Measurements from ENCODE around the gene TBL1XR1.
"Not testable (repeated sequence)": the region's sequence is repeated elsewhere in the genome, so short reads cannot be mapped to it uniquely, and the experiment has no call there.

The TBL1XR1 gene

DNA sequence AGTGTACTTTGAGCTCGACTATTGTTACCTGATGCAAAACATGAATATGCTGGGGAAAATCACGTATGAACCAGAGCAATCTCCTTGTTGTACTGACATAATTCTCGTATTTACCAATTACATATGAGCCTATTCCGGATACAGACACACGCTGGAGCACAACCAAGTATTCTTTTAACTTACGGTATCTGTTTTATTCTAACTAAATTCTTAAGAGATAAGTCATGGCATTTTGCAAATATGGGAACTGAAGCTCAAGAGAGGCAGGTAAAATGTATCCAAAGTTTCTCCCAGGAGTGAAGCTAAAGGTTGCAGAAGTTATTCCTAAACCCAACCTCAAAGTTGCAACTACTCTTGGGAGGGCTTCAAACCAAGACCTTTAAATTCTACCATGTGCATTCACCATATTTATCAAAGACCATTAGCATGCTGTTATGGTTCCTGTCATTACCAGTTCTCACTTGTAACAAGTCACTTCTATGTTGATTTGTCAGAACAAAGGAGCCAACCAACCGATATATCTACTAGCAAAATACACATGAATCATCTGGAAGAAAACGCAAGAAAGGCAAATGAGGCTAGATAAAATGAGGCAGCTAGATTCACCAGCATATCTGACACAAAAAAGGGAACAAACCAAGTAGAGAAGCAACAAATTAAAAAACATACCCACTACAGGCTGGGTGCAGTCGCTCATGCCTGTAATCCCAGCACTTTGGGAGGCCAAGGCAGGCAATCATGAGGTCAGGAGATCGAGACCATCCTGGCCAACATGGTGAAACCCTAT lies 17.8 kb downstream of the TBL1XR1 start:
- DNase-seq, result peak; percentile 70

DNA sequence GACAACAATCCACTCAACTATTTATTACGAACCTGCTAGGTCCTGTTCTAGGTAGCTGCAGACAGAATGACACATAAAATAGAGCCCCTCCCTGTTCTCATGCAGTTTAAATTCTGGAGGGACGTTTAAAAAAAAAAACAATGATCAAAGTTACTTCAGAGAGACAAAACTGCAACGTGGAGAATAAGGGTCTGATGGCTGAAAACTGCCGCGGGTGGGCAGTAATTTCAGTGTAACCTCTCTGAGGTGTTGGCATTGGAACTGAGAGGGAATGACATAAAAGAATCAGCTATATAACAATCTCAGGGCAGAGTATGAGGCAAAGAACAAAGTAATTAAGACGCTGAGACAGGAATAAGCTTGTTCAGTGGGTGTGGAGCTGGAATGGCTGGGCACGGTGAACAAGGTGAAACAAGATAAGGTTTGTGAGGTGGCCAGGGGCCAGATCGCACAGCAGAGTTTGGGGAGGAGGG lies 19.5 kb downstream of the TBL1XR1 start:
- DNase-seq, result peak; percentile 47

DNA sequence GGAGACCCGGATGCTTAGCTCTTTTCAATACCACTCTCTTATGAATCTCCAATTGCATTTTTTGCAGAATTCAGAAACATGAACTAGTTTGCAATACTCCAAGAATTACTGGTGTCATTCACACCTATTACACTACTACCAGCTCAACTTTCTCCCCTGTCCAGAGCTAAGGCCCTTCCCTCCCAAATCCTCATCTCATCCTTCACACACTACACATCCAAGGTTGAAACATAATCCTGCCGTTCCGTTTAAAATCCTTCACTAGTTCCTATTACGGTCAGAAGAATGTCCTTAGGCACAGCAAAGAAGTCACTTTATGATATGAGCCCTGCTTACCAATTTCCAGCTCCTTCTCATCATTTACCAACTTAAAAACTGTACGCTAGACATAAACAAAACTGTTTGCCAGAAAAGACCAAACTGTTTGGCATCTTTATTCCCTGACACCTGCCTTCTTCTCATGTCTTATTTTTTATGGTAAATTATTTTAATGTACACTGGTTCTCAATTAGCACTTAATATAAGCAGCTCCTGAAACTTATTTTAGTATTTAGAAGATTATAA lies 22.6 kb downstream of the TBL1XR1 start:
- no peak for DNase-seq

DNA sequence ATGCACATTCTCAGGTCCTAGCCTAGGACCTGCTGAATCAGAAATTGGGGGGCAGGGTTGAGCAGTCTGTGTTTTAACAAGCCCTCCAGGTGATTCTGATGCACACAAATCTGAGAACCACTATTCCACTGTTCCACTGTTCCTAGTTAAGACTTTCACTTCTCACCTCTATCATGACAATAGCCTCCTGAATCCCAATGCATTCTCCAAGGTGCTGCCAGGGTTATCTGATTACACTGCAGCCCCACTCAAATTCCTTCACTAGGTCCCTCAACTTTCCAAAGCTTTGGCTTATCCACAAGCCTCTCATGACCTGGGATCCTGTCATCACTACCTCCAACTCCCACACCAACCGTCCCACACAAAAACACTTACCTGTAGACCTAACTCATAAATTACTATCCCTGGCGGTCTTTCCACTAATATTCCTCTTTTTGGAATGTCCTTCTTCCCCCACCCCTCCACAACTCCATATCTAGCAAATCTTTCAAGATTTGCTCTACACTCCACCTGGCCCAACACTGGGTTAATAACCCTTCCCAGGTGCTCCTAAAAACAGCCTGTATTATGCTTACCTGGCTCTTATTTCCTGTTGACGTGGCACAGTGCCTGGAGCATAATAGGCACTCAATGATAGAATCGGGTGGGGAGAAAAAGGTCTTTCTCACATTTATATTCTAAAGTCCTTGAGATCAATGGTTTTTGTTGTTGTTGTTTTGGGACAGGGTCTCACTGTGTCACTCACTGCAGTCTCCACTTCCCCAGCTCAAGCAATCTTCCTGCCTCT lies 27.2 kb downstream of the TBL1XR1 start:
- no peak for DNase-seq

GRCh38 chr3:177168431-177168830 lies 28.9 kb downstream of the TBL1XR1 start:
- DNase-seq, result no peak

GRCh38 chr3:177162742-177163141 lies 34.5 kb downstream of the TBL1XR1 start:
- DNase-seq, result no peak

DNA sequence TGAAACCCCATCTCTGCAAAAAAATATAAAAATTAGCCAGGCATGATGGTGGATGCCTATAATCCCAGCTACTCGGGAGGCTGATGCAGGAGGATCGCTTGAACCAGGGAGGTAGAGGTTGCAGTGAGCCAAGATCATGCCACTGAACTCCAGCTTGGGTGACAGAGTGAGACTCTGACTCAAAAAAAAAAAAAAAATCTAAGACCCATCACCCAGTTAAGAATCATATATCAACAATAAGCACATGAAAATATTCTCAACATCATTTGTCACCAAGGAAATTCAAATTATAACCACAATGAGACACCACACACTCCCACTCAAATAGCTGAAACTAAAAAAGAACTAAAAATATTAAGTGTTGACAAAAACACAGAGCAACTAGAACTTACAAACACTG lies 35.7 kb downstream of the TBL1XR1 start:
- not testable (repeated sequence) for DNase-seq

- DNase-seq, result no peak
These were observed 38.8 kb downstream of the TBL1XR1 start for GRCh38 chr3:177158461-177158860.

DNA sequence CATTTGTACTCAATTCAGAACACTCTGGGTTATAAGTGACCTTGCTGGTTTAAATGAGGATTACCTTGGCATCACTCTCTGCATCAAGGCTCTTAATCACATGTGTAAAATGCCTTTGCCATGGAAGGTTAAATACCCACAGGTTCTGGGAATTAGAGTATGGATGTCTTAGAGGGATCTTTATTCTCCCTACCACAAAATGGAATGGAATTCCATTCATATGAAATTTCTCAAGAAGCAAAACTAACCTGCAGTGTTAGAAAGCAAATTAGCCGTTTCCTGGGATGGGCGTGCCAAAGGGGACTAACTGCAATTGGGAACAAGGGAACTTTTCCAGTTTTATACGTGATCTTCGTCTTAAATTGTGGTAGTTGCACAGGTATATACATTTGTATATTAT lies 39.8 kb downstream of the TBL1XR1 start:
- DNase-seq, result no peak

DNA sequence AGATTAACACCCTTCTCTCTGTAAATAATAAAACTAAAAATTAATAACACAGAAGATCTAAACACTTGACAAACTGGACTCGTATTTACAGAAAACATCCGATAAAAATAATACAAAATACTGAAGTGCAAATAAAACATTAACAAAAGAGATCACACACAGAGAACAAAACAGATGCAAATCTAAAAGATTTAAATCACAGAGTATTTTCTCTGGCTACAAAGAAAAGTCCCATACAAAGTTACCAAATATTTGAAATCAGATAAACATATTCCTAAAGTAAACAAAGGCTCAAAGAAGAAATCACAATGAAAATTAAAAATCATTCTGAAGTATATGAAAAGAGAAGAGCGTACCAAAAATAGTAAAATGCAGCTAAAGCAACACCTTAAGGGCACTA lies 42.5 kb downstream of the TBL1XR1 start:
- no peak for DNase-seq

DNA sequence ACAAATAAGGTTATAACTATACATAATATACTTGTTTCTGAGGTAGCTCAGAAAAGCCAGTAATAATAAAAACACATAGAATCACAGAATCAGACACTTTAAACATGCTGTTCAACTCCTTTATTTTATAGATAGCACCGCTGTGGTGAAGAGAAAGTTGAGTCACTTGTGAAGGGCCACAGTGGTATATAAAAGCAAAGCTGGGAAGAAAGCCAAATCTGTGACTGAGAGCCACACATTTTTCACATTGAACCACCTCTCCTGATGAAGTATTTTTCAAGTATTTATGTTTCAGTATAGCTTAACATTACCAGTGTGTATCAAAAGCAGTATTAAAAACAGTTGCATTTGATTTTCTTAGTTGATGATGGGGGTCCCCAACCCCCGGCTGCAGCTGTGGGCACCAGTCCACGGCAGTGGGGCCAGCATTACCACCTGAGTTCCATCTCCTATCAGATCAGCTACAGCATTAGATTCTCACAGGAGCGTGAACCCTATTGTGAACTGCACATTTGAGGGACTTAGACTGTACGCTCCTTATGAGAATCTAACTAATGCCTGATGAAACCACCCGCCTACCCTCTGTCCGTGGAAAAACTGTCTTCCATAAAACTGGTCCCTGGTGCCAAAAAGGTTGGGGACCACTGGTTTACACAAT lies 46.2 kb downstream of the TBL1XR1 start:
- peak; percentile 94 for DNase-seq

DNA sequence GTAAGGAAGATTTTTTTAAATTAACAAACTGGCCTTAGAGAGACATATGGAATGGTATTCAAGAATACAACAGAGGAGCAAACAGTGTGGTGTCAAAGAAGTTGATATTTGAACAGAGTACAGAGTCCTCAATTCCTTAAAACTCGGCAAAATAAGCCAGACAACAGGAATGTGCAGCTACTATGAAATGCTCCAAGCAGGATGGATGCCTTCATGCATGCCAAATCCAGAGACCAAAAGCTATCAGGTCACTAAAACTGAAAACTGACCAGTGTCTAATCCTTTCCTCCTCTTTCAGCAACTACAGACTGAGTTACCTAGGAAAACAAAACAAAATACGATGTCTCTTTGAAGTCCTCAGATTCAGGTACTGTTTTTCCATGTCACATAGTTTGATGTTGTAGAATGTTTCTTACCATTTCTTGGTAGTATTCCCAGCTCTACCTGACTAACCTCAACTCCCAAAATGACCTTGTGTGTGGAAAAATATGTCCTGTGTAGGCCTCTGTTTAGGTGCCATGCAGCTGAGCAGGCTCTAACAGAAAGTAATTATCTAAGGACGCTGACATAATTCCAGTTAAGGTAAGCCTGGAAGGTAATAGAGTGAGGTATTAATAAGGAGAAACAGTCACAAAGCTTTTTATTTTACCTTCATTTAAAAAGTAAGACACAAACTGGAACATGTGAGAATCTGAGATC lies 46.9 kb downstream of the TBL1XR1 start:
- DNase-seq, result no peak

DNA sequence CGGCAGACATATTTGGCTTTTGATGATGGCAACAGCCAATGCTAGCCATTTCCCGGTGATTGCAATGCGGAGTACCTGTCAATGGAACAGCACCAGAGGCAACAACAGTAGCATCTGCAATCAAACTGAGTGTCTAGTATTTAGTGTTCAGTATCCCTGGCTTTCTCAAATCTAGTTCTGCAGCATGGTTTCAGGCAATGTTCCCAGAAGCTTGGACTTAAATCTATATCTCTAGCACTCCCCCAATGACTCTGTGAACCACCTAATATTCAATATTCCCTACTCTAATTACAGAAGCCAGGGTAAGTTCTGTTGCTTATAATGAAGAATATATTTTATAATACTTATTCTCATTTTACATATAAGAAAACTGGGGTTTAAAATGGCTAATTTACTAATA lies 48.2 kb downstream of the TBL1XR1 start:
- no peak for DNase-seq

GRCh38 chr3:177147790-177148189 lies 49.5 kb downstream of the TBL1XR1 start:
- peak; percentile 52 for DNase-seq

DNA sequence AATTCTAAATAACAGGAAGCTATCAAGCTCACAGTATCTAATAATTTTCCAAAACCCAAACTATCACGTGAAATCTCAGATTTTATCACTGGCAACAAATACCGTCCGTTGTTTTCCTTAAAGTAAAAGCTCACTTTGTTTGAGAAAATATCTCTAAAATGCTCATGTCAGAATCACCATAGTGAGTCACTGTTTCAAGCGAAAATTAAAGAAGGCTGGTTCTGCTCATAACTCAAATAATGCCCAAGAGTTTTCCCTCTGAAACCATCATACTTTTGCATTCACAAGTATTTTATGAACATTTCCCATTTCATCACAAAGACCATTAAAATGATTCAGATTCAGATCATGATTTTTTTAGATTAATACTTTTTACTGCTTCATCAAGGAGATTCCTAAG lies 50.6 kb downstream of the TBL1XR1 start:
- DNase-seq, result no peak

DNA sequence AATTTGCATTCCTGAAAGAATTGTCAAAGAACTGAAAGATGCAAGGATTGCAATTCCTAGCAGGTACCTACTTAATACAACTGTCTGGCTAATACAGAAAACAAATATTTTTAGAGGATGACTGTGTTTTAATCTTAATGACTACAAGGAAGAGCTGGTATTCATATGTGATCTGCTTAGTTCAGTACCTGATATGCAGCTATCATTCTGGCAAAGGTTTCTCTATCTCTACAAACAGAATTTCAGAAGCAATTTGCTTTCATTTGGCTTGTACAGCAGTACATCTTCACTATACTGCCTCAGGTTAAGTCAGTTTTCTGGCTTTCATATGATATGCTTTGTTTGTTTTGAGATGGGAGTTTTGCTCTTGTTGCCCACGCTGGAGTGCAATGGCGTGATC lies 51.3 kb downstream of the TBL1XR1 start:
- DNase-seq, result peak; percentile 67

DNA sequence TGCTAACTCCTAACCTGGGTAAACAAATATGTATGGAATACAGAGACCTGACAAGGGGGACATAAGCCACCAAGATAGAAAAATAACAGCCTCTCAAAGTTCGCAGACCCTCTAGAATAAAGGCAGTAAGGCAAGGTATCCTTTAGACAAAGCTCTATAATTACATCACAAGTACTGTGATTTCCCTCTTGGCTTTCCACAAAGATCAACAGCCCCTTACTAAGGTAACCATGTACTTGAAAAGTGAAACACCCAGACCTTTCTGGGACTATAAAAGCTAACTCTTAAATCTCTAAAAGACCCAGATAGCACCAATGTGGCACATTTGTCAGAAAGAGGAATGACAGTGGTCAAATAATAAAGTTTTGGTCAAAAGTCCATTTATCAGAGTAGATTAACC lies 51.9 kb downstream of the TBL1XR1 start:
- no peak for DNase-seq

- DNase-seq, result no peak
These were observed 52.4 kb downstream of the TBL1XR1 start for GRCh38 chr3:177144922-177145321.

DNA sequence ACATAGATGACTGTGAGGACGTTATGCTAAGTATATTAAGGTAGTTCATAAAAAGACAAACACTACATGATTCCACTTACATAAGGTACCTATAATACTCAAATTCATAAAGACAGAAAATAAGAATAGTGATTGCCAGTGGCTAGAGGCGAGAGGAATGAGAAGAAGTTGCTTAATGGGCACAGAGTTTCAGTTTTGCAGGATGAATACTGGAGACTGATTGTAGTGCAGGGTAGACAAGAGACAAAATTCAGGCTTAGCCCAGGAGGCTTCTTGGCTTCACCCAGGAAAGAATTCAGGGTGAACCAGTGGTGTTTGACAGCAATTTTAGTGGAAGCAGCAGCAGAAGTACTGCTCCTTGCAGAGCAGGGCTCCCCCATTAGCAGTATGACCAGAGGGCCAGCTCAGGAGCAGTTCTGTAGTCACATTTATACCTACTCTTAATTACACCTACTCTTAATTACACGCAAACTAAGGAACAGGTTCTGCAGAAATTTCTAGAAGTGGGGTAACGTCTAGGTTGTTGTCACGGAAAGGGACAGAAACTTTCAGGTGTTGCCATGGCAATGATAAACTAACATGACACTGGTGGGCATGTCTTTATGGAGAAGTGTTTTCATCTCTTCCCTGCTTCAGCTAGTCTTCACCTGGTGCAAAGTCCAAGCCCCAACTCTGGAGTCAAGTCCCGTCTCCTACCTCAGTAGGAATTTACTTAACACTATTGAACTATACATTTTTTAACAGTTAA lies 55.2 kb downstream of the TBL1XR1 start:
- no peak for DNase-seq

DNA sequence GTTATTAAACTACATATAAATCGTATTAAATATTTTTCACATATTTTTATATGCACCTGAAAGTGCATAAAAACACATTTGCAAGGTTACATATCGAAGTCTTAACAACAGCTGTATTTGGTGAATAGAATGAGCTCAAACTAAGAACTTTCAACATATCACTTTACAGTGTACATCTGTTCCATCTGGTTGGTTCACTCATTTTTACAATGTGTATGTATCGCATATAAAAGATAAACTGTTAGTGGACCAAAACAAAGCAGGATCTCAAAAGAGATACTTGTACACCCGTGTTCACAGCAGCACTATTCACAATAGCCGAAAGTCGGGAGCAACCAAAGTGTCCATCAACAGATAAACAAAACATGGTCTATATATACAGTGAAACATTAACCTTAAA lies 55.8 kb downstream of the TBL1XR1 start:
- no peak for DNase-seq

GRCh38 chr3:177139220-177139619 lies 58.1 kb downstream of the TBL1XR1 start:
- DNase-seq, result not testable (repeated sequence)
